Stimulated activated CD8-positive, alpha-beta memory T cell treated with anti-CD3 and anti-CD28 coated beads, Interleukin-12 subunit alpha, Interleukin-12 subunit beta, amount 100 ng/mL, for 24 hours (primary cell): ENCODE results near the gene AATF.

Experiments
- DNase-seq: peaks from one replicate; pipeline ENCODE4 v3.0.0-alpha.2; 2020; ENCODE audit errors: extremely low read depth

AATF gene

GRCh38 chr17:36941265-36942010 lies 7.3 kb upstream of the AATF start:
- DNase-seq: no peak

GRCh38 chr17:36942019-36942599 lies 6.6 kb upstream of the AATF start:
- DNase-seq: no peak

GRCh38 chr17:36942631-36943125 lies 6.1 kb upstream of the AATF start:
- DNase-seq: no peak

GRCh38 chr17:36943250-36944191 lies 5.2 kb upstream of the AATF start:
- DNase-seq: no peak

- no peak for DNase-seq
Observed at GRCh38 chr17:36944553-36944952, 4.2 kb upstream of the AATF start.

- no peak for DNase-seq
Observed at GRCh38 chr17:36945140-36945539, 3.6 kb upstream of the AATF start.

GRCh38 chr17:36945959-36946725 lies 2.6 kb upstream of the AATF start:
- no peak for DNase-seq

GRCh38 chr17:36946726-36947091 lies 2.0 kb upstream of the AATF start:
- DNase-seq: no peak

- DNase-seq: no peak
Observed at GRCh38 chr17:36947922-36948716, 635 bp upstream of the AATF start.

- no peak for DNase-seq
Observed at GRCh38 chr17:36949461-36949927, 740 bp downstream of the AATF start.

- DNase-seq: no peak
Observed at GRCh38 chr17:36950027-36950426, 1.3 kb downstream of the AATF start.

- DNase-seq: no peak
Observed at GRCh38 chr17:36951084-36951789, 2.5 kb downstream of the AATF start.

GRCh38 chr17:36971508-36971907 lies 22.8 kb downstream of the AATF start:
- DNase-seq: no peak

GRCh38 chr17:36972186-36972700 lies 23.5 kb downstream of the AATF start:
- no peak for DNase-seq

GRCh38 chr17:36972905-36973304 lies 24.2 kb downstream of the AATF start:
- no peak for DNase-seq

- no peak for DNase-seq
Observed at GRCh38 chr17:36975922-36976515, 27.3 kb downstream of the AATF start.

GRCh38 chr17:36977066-36977465 lies 28.3 kb downstream of the AATF start:
- DNase-seq: no peak

GRCh38 chr17:36977568-36977967 lies 28.8 kb downstream of the AATF start:
- DNase-seq: no peak

- no peak for DNase-seq
Observed at GRCh38 chr17:36978810-36979564, 30.2 kb downstream of the AATF start.
